Heart left ventricle (tissue), 13 donors: ENCODE data around the gene TNNI3.

Experiments used
- CTCF ChIP-seq, 12 donors: fragments of 200-600 bp; sonication (generic) in 4 of 12; IDR thresholded peaks; one replicate each; pipeline versions ENCODE4 v1.5.0 to v1.8.0; 2018 to 2022; ENCODE audit warnings: antibody characterized with exemption in 12 of 12, mild to moderate bottlenecking in 5 of 12
- POLR2A ChIP-seq, 2 donors: fragments of 450-650 bp; IDR thresholded peaks; one replicate each; pipeline ENCODE4 v1.6.1; 2017; ENCODE audit warnings: antibody characterized with exemption in 2 of 2, mild to moderate bottlenecking in 2 of 2, moderate library complexity in 2 of 2
- donor health status: ischemic (EF 13 %, LVEDD 7.1; RV severe dilation, severe dysfunction).
- donor health status: DM: no; HTN: yes; CAD: no.
- donor health status: DM: no; HTN: no; CAD: no.
- donor health status: ischemic (EF 25% LVEDD 6.9; RV normal size, moderate dysfunction).
- donor health status: ischemic (EF 25% LVEDD 5.7; RV mildly dilated, moderate dysfunction).
- donor health status: ischemic (EF 35%, LVEDD 5.7; RV mildly dilated, moderate dysfunction).
- donor health status: nonischemic (EF 11% LVEDD 7.7; RV severe dilation, severe dysfunction).
- donor health status: DM: yes; HTN: yes; CAD: no.
- donor health status: PGD.
- donor health status: ischemic (EF 29% LVEDD 5.4; RV normal size, mild dysfunction).
- donor health status: nonischemic (EF 23%, LVEDD 6.1; RV moderate dilation, normal function).

- no peak for TF ChIP-seq POLR2A (IDR thresholded peaks at IDR 0.05)
- no peak for TF ChIP-seq CTCF (IDR thresholded peaks at IDR 0.05)
Measured at GRCh38 chr19:55141696-55142095, 15.8 kb downstream of the TNNI3 start.
